NCI-H1105 treated with DMSO at 0.1 percent for 48 hours (cell line): ENCODE data around the gene CALML5.
A peak's percentile ranks its signal among the peaks of the same experiment; 100 is the strongest.

Experiments
- DNase-seq: peaks from one replicate; lab custom pipeline; 2025; lab: John Stamatoyannopoulos, UW

The CALML5 gene

DNA sequence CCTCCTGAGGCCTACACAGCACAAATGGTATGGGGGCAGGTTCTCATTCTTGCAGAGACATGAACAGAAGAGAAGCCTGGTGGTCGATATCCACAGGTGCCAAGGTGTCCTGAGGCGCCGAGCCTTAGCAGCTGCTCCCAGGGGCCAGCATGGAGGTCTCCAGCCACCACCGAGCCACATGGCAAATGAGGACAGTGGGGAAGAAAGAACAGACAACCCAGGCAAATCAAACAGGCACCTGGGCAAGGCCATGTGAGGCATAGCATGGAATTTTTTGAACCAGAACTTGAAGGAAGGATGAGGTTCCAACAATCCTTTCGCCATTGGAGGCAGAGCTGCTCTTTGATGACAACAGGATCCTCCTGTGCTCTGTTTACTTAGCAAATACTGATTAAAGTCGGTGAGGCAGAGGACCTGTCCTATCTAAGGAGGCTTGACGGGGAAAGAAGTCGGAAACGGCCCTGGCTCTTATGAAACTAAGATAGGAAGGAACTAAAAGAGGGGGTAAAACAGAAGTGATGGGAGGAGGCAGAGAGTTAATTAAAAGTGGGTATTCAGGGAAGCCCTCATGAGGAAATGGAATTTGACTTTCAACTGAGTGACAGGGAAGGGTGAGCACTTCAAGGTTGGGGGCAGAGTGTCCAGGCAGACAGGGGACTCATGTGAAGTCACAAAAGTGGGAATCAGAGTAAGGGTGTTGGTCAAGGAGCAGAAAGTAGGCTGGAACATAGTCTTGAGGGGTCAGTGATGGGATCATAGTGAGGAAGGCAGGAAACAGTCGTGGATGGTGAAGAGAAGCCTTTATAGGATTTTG, 16.8 kb upstream of the CALML5 start:
- no peak for DNase-seq

DNA sequence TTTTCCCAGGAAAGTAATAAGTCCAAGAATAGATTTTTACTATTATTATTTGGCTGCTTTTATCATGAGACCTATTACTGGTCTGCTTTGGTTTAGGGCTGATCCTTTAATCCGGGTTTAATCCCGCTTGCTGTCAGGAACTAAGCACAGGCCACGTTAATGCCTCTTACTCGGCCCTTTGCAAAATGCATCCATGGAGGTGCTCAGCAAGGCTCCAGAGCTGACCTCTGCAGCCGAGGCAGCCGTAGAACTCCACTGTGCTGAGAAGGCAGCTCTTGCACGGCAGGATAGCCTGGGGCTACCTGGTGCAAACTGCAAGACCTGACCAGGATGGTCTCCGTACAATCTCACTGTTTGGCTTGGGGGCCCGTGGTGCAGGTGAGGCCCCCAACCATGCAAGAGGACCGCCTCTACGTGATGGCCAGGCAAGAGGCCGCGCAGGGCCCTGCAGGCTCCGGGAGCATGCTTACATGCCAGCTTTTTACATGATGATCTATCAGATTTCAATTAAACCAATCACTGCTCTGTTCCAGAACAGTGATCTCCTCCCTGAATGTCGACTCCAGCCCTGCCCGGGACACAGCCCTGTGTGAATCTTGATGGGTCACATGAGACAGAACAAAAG, 15.0 kb upstream of the CALML5 start:
- no peak for DNase-seq

- DNase-seq = no peak
Observed at GRCh38 chr10:5512881-5513612, 13.7 kb upstream of the CALML5 start.

DNA sequence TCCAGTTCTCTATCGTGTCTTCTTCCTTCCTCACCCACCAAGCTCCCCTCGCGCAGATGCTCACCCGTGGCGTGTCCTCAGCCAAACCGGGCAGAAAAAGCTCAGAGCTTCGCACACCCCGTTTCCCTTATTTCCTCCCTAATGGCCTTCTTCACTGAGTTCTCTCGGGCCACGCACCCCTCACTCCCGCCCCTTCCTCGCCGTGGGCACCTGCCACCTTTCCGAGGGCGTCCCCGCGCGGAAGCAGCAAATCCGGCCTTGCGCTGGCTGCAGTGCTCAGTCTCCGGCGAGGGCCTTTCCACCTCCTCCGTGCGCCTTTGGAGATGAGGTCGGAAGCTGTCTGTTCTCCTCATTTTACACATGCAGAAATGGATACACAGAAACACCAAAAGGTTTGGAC, 13.0 kb upstream of the CALML5 start:
- no peak for DNase-seq

DNA sequence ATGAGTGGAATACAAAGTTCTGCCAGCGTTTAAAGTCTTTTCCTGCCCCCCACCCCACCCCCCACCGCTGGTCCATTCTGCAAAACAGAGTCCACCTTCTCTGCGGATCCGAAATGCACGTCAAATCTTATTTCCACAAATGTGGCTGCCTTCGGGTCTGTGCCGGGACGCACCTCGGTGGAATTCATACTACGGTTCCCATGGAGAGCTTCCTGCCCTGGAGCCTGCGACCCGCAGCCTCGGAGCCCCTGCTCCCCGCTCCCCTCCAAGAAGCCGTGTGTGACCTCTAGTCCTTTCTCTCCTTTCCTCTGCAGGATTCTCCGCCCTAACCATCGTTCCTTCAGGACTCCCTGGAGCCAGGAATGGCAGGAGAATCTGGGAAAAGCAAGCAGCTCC, 12.5 kb upstream of the CALML5 start:
- no peak for DNase-seq

GRCh38 chr10:5511231-5511884, 12.0 kb upstream of the CALML5 start:
- DNase-seq = no peak

- DNase-seq = no peak
Observed at GRCh38 chr10:5510281-5511072, 11.1 kb upstream of the CALML5 start.

GRCh38 chr10:5509691-5510090, 10.3 kb upstream of the CALML5 start:
- DNase-seq = no peak

DNA sequence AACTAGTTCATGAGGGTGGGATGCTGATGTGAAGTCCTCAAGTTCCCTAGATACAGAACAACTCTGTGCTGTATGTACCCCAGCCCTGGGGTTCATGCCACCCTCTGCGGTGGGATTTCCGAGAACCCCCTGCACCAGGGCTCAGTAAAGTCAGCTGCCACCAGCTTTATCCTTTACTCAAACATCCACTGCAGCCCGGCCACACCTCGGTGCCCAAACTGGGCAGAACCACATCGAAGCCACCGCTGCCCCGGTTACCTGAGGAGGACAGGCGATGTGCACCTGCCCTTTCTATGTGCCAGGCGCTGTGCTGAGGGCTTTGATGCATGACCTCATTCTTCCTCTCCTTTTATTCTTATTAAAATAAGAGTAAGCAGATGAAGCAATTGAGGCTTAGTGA, 9.9 kb upstream of the CALML5 start:
- DNase-seq = no peak

GRCh38 chr10:5508786-5509185, 9.4 kb upstream of the CALML5 start:
- no peak for DNase-seq

DNA sequence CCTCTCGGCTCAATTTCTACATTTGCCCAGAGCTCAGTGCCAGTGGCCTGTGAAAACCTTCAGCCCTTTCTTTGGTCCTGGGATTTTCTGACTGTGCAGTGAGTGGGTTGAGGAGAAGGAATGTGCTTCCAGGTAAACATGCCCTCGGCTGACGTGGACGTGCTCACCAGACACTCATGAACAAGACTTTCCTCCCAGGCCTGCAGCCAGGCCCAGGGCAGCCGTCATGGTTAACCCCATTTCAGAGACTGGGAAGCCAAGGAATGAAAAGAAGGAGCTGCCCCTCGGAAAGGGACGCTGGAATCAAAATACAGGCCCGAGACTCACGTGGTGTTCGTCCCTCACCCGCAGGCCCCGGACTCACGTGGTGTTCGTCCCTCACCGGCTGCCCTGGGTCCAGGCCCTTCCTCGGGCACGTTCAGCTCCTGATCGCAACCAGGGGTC, 8.8 kb upstream of the CALML5 start:
- no peak for DNase-seq

- DNase-seq = no peak
Observed at GRCh38 chr10:5507649-5508131, 8.3 kb upstream of the CALML5 start.

GRCh38 chr10:5506751-5507648, 7.6 kb upstream of the CALML5 start:
- DNase-seq = no peak

DNA sequence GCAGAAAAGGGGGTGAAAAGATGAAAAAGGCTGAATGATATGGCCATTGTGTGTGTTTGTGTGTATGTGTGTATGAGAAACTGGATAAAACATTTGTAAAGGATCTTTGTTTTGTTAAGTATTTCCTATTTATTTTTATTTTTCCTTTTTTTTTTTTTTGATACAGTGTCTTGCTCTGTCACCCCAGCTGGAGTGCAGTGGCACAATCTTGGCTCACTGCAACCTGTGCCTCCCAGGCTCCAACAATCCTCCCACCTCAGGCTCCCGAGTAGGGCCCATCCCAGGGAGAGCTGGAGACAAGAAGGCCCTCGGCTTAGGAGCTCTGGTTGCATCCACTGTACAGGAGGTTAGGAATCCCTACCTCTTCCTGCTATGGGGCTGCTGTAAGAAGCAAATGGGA, 6.9 kb upstream of the CALML5 start:
- no peak for DNase-seq

DNA sequence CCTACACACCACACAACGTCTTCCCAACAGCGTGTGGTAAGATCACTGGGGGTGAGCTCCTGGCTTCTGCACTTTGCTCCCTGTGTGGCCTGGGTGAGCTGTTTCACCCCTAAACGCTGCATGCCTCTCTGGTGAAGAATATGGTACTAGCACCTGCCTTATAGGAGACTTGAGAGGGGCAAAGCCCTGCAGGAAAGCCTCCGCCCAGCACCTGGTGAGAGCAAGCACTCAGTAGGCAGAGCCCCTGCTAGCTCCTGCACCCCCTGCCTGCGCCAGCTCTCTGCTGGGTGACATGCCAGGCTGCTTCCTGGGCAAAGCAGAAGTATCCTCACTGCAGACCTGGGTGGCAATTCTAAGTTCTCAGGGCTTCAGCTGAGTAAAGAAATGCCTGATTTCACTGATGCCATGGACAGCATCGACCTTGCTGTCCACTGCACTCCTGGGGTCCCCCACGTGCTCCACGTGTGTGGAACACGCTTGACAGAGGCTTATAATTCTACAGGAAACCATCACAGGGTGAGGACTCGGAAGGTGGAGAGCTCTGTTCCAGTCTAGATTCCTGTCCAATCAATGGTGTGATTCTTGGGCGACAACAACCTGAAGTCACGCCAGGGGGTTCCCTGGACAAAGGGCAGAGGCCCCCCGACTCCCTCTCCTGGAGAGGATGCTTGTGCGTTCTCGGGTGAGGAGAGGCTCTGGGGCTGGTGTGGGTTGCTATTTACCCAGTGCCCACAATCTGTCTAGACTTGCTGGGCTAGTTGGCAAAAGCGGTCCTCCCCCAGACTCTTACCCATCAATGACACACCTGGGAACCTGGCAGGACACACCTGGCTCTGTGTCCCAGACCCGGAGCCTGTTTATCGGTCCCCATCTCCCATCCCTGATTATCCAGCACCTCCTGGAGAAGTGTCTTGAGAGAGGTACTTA, 5.0 kb upstream of the CALML5 start:
- DNase-seq = peak; percentile 11

DNA sequence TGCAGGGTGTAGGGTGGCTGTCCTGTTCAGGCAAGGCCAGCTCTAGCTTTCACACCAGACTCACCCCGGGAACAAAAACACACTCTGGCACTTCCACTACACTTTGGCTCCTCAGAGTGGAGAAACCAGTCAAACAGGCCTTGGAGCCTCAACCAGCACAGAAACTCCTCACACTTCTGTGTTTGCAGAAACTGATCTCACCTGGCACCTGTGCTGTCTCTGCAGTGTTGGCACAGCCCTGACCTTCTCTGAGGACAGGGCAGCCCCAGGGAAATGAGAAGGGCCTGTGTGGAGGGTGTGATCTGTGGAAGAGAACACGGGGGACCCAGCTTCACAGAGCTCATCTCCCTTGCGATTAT, 4.1 kb upstream of the CALML5 start:
- peak; percentile 29 for DNase-seq

DNA sequence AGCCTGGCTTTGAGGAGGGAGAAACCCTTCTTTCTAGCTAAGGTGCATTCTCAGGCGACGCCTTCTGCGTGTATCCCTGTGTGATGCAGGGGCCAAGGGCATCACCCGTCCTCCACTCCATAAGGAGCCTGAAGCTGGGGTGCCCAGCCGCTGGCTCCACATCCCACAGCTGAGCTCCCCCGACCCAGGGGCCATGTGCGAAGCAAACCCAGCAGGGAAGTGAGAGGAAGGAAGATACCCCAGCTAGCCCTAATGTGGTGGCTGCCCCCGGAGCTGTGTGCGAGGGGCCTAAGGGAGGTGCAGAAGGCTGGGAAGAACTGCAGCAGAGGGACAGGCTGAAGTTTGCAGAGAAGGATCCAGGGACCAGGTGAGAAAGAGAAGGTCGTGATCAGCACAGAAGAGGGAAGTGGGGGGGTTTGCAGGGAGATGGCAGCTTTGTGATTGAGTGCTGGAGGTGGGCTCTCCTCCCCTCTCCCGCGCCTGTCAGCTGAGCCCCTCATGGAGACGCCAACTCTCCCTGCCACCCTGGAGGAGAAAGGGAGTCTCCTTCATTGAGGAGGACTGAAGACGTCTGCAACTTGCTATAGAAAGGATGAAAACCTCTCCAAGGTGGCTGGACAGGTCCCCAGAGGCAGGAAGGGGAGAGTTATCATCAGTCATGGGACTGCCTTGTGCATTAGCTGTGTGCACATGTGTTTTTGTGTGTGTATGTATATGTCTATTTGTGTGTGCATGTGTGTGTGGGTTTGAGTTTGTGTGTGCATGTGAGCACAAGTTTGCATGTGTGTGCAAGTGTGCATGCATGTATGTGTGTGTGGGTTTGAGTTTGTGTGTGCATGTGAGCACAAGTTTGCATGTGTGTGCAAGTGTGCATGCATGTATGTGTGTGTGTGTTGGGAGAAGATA, 3.5 kb upstream of the CALML5 start:
- DNase-seq = no peak

DNA sequence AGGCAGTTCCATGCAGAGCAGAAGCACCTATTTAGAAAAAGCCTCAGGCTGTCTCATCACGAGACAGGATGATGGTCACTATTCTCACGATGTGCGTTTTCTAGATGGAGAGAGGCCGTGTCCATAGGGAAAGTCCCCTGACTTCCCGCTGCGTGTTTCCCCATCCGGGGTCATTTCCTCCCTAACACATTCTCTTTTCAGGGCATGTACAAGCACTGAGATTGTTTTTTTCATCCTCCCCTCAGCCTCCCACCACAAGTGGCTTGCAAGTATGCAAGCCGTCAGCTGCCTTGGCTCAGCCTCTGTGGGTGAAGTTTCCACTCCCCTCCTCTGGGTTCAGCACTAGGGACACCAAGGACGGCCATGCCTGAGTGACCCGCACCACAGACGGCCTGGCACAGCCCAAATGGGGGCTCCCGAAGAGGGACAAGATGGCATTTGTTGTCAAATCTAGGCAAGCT, 2.7 kb upstream of the CALML5 start:
- no peak for DNase-seq
